HG03095 (cell line): ENCODE data around the gene IL22RA1.

Experiments used
- ATAC-seq: cut with Tn5 transposase; IDR thresholded peaks from one replicate; pipeline ENCODE4 v1.9.1; 2021; ENCODE audit warnings: moderate library complexity; ENCODE audit not compliant: unreplicated experiment

Gene IL22RA1

DNA sequence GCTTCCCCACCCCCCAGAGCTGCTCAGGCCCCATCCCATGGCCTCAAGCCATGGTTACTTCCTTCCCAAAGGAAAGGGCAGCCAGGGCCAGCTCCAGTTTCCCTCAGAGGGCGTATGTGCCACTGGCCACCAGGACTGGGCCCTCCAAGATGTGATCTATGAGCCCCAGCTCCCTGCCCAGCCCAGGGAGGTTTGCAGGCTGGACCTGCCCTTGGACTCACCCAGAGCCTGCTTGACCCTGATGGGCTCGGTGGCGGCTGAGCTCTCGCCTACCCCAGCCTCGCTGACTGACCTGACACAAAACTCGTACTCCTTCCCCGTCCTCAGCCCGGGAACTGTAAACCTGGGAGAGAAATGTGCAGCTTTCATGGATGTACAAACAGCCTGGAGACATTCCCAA is 60.6 kb downstream of the IL22RA1 start:
- ATAC-seq = no peak

- ATAC-seq = no peak
These were observed 61.8 kb downstream of the IL22RA1 start for GRCh38 chr1:24081190-24081589.

GRCh38 chr1:24080131-24080530 is 62.8 kb downstream of the IL22RA1 start:
- ATAC-seq = no peak

GRCh38 chr1:24077278-24077978 is 65.5 kb downstream of the IL22RA1 start:
- ATAC-seq = no peak

DNA sequence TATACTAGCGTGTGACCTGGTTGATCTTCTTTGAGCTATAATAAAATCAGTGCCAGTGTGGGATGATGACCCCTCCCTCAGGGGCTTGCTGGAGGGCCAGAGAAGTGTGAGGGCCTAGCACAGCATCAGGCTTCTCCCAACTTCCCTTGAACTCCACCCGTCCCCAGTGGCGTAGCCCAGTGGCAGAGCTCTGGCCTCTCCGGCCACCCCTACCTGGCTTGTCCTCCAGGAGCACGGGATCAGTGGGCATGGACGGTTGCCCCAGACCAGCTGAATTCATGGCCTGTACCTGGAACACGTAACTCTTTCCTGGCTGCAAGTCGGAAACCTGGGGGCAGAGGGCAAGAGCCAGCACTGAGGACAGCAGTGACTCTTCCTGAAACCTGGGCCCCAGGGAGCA is 67.0 kb downstream of the IL22RA1 start:
- no peak for ATAC-seq

DNA sequence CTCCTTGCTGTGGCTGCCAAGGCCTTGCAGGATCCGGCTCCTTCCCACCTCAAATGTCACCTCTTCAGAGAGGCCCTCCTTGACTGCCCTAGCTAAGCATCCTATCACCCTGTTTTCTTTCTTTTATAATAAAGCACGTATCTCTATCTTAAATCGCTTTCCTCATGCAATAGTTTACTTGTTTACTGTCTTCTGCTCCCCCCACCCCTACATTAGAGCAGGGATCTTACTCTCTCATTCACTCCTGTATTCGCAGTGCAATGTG is 67.4 kb downstream of the IL22RA1 start:
- ATAC-seq = no peak

DNA sequence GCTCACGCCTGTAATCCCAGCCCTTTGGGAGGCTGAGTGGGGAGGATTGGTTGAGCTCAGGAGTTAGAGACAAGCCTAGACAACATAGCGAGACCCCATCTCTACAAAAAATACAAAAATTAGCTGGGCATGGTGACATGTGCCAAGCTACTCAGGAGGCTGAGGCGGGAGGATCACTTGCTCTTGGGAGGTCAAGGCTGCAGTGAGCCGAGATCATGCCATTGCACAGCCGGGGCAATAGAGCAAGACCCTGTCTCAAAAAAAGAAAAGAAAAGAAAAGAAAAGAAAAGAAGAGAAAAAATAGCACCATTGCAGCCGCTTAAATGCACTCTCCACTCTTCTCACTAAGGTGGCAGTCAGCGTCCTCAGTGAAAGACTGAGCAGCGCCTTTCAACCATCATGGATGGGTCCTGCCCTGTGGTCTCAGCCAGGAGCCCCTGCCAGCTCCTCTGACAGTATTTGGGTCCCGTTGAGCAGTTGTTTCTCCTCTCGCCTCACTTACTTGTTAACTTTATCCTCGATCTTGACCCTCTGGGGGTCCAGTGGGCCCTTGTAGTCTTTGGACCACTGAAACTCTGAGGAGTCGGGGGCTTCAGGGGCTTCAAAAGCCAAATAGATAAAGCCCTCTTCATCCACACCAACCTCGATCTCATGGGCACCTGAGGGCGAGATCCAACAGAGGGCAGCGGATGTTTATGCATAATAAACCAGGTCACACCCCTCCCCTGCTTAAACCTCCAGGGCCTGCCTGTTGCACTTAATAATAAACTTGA is 67.9 kb downstream of the IL22RA1 start:
- no peak for ATAC-seq

GRCh38 chr1:24074196-24074595 is 68.7 kb downstream of the IL22RA1 start:
- no peak for ATAC-seq

DNA sequence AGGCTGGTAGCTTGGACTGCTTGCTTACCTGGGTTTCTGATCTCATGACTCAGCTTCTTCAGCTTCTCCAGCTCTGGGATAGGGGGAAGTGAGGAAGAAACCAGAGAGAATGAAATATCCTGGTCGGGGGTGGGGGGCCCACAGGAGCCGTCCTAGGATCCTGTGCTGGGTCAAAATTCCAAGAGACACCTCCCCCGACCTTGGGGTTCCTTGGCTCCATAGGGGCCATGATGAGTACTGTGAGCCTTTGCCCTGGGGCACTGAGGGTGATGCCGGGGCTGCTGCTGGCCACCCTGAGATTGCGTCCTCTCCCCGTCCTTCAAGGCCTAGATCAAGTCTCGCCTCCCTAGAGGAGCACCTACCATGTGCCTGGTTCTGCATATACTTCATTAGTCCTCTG is 71.0 kb downstream of the IL22RA1 start:
- no peak for ATAC-seq

- no peak for ATAC-seq
These were observed 72.0 kb downstream of the IL22RA1 start for GRCh38 chr1:24070821-24071393.

DNA sequence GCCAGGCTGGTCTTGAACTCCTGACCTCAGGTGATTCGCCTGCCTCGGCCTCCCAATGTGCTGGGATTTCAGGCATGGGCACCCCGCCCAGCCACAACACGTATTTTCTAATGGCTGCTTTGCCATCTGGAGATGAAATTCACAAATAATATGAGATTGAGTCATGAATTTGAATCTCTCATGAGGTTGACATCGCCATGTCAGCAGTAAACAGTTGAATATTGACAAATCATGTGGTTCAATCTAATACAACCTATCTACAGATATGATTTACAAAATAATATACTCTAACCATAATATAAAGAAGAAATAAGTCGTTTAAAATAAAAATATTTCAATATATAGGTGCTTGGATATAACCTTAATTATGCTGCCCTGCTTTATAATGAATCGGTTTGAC is 73.1 kb downstream of the IL22RA1 start:
- no peak for ATAC-seq
